A549 (cell line): ENCODE measurements around the gene GPRIN3. TPM values are rescaled to one million over a fixed set of nuclear protein-coding genes. Genes with fewer than 3 reads are reported as not detected.

ENCODE experiments used
- ATAC-seq, 2 experiments: fragments of 200-7000 bp in 1 of 2; fragments of >200 bp in 1 of 2; cut with Nextera tagmentation in 1 of 2; cut with Tn5 transposase in 1 of 2; 3 replicates each; pipeline versions ENCODE4 v1.8.0 to v1.9.1; 2018 to 2020; ENCODE audit warnings: mild to moderate bottlenecking in 1 of 2, moderate library complexity in 1 of 2
- CTCF ChIA-PET: fragments of 300-600 bp; sonication (Branson Sonifier 250); formaldehyde crosslinking; extraction: SDS; loops from one replicate; lab custom pipeline; 2021; ENCODE audit warnings: antibody characterized with exemption, inconsistent platforms; lab: Yijun Ruan, JAX
- POLR2A ChIA-PET: fragments of 350-600 bp; formaldehyde crosslinking; extraction: SDS; loops from one replicate; lab custom pipeline; 2021; ENCODE audit warnings: antibody characterized with exemption, inconsistent platforms; lab: Yijun Ruan, JAX
- DNase-seq, 2 experiments: peaks; one replicate each; pipeline versions ENCODE4 v3.0.0 to v3.0.0-alpha.2; 2011 to 2016; ENCODE audit warnings: low read depth in 1 of 2, low spot score in 1 of 2
- FAIRE-seq: peaks from 2 replicates; lab custom pipeline; 2011; peaks lifted over from hg19 to GRCh38; lab: Jason Lieb, UNC
- H3K27ac ChIP-seq, 2 experiments: fragments of >200 bp; sonication (Bioruptor Twin); formaldehyde crosslinking; 3 replicates each; pipeline ENCODE4 v1.5.1; 2016 to 2017
- H3K4me1 ChIP-seq: fragments of >200 bp; sonication (Bioruptor Twin); formaldehyde crosslinking; 3 replicates; pipeline ENCODE4 v1.6.1; 2016
- H3K4me2 ChIP-seq: fragments of >200 bp; sonication (Bioruptor Twin); formaldehyde crosslinking; 3 replicates; pipeline ENCODE4 v1.6.1; 2016
- H3K4me3 ChIP-seq: fragments of >200 bp; sonication (Bioruptor Twin); formaldehyde crosslinking; 3 replicates; pipeline ENCODE4 v1.5.1; 2016
- H3K9me3 ChIP-seq: fragments of >200 bp; sonication (Bioruptor Twin); formaldehyde crosslinking; 3 replicates; pipeline ENCODE4 v1.6.1; 2016
- BCL3 ChIP-seq: fragments of >200 bp; sonication (Bioruptor Twin); formaldehyde crosslinking; IDR thresholded peaks from 3 replicates; pipeline ENCODE4 v1.6.1; 2016
- CEBPB ChIP-seq, 2 experiments: fragments of >200 bp in 1 of 2; sonication (Bioruptor Twin) in 1 of 2; formaldehyde crosslinking in 1 of 2; IDR thresholded peaks; 2 replicates each; pipeline ENCODE4 v1.6.1; 2012 to 2016
- CHD4 ChIP-seq: fragments of 200-600 bp; sonication (generic); IDR thresholded peaks from 2 replicates; pipeline ENCODE4 v1.6.1; 2016; ENCODE audit warnings: antibody characterized with exemption, mild to moderate bottlenecking, borderline replicate concordance
- CTCF ChIP-seq: fragments of >200 bp; sonication (Bioruptor Twin); formaldehyde crosslinking; IDR thresholded peaks from 3 replicates; pipeline ENCODE4 v1.5.1; 2016
- EP300 ChIP-seq, 2 experiments: fragments of >200 bp; sonication (Bioruptor Twin); formaldehyde crosslinking; IDR thresholded peaks; 2 replicates in 1 of 2; 3 replicates in 1 of 2; pipeline ENCODE4 v1.6.1; 2016 to 2017
- FOSB ChIP-seq: fragments of 250-450 bp; sonication (Bioruptor Pico); IDR thresholded peaks from 2 replicates; pipeline ENCODE4 v1.5.0; 2020; ENCODE audit warnings: mild to moderate bottlenecking, moderate library complexity
- FOSL2 ChIP-seq, 2 experiments: fragments of 450-650 bp in 1 of 2; fragments of >200 bp in 1 of 2; sonication (Bioruptor Twin) in 1 of 2; formaldehyde crosslinking; IDR thresholded peaks; 2 replicates each; pipeline versions ENCODE4 v1.5.0 to v1.6.1; 2016 to 2020; ENCODE audit warnings: mild to moderate bottlenecking in 1 of 2, moderate library complexity in 1 of 2
- HOXB13 ChIP-seq: fragments of 250-450 bp; sonication (Bioruptor Pico); IDR thresholded peaks from 2 replicates; pipeline ENCODE4 v1.5.0; 2020; ENCODE audit warnings: low read depth, mild to moderate bottlenecking, moderate library complexity
- HOXB5 ChIP-seq: fragments of 250-450 bp; sonication (Bioruptor Pico); IDR thresholded peaks from 2 replicates; pipeline ENCODE4 v1.5.0; 2020; ENCODE audit warnings: mild to moderate bottlenecking, moderate library complexity
- JUN ChIP-seq, 2 experiments: fragments of >200 bp; sonication (Bioruptor Twin); formaldehyde crosslinking; IDR thresholded peaks; 2 replicates in 1 of 2; 3 replicates in 1 of 2; pipeline ENCODE4 v1.6.1; 2016 to 2017
- KDM1A ChIP-seq: fragments of 200-600 bp; sonication (generic); IDR thresholded peaks from 2 replicates; pipeline ENCODE4 v1.6.1; 2016; ENCODE audit warnings: low read depth, mild to moderate bottlenecking
- KDM5A ChIP-seq: fragments of 200-600 bp; sonication (generic); IDR thresholded peaks from 2 replicates; pipeline ENCODE4 v1.6.1; 2016; ENCODE audit warnings: antibody characterized with exemption, mild to moderate bottlenecking
- MAX ChIP-seq: IDR thresholded peaks from 2 replicates; pipeline ENCODE4 v1.6.1; 2012
- MAZ ChIP-seq: fragments of 150-350 bp; IDR thresholded peaks from 2 replicates; pipeline ENCODE4 v1.6.1; 2014; ENCODE audit warnings: antibody characterized with exemption, low read depth, low read length, borderline replicate concordance
- NR3C1 ChIP-seq: fragments of >200 bp; sonication (Bioruptor Twin); formaldehyde crosslinking; IDR thresholded peaks from 3 replicates; pipeline ENCODE4 v1.6.1; 2017
- PHF8 ChIP-seq: fragments of 200-600 bp; sonication (generic); IDR thresholded peaks from 2 replicates; pipeline ENCODE4 v1.6.1; 2016; ENCODE audit warnings: low read depth, mild to moderate bottlenecking, antibody characterized with exemption, moderate library complexity, borderline replicate concordance
- RFX5 ChIP-seq: fragments of 450-650 bp; IDR thresholded peaks from 2 replicates; pipeline ENCODE4 v1.7.1; 2014; ENCODE audit warnings: antibody characterized with exemption, mild to moderate bottlenecking, moderate library complexity
- RNF2 ChIP-seq: fragments of 200-600 bp; sonication (generic); IDR thresholded peaks from 2 replicates; pipeline ENCODE4 v1.6.1; 2016; ENCODE audit warnings: low read depth, mild to moderate bottlenecking, antibody characterized with exemption, moderate library complexity, borderline replicate concordance
- SREBF2 ChIP-seq: fragments of 450-650 bp; IDR thresholded peaks from 2 replicates; pipeline ENCODE4 v1.6.1; 2014; ENCODE audit warnings: mild to moderate bottlenecking, moderate library complexity
- WGBS: methylation state at CpG from one replicate; pipeline ENCODE4 v1.1.6; 2017; ENCODE audit errors: missing lambda C conversion rate; 5-methylcytosine and 5-hydroxymethylcytosine counted together
- polyA plus RNA-seq, 4 experiments: library from polyadenylated mRNA; depleted of rRNA in 3 of 4; stranded (reverse); fragments of >200 nt; fragmentation: RNase III in 1 of 4; extraction: RNeasy Plus Mini Kit Qiagen cat#74134 plus additional on column Dnase treatment in 1 of 4; gene quantifications; 2 replicates in 3 of 4; 3 replicates in 1 of 4; pipeline ENCODE4 v1.2.3, GENCODE V29; 2011 to 2017

Gene GPRIN3
- polyA plus RNA-seq, 2 of the 4 experiments (the other 2 are of a cell fraction), result 6.8 to 18.7 TPM

GRCh38 chr4:89308161-89308500 lies 531 bp upstream of the GPRIN3 start:
- H3K4me2 ChIP-seq, result peak overlapping the region; percentile 98
- DNase-seq (no peak), FAIRE-seq (no peak)
- POLR2A ChIA-PET, result interaction anchor here (0.6 kb wide), 1 partner anchor 451 kb away, joined by 3 read pairs; no protein-coding TSS in a partner anchor
- WGBS, result 42% methylated on average over 6 of the region's 6 CpGs
- H3K27ac ChIP-seq, result peak overlapping the region; percentile 78 to 93
- peaks cover 10% of the 10 kb centered on the region; the same call in 2 of the 3 replicates for H3K4me1 ChIP-seq
- no peak for TF ChIP-seq FOSL2 (IDR thresholded peaks at IDR 0.05)
- TF ChIP-seq FOSL2 (CRISPR knock-in tag; IDR thresholded peaks at IDR 0.05), result no peak
- peak; percentile 18; the same call in 1 of the 2 replicates for TF ChIP-seq MAX
- TF ChIP-seq, all 56 proteins: peak for 1
- CTCF ChIA-PET, result interaction anchor here (1.0 to 1.5 kb wide), 2 partner anchors 54 to 82 kb away, joined by 3 to 4 read pairs; no protein-coding TSS in a partner anchor
- Histone ChIP-seq H3K4me3 (peak overlapping the region; percentile 80), H3K9me3 (no peaks in the 10 kb centered on the region)
- ATAC-seq, result peak; percentile 52 to 64; a peak in 5 of 6 replicates

GRCh38 chr4:89307178-89307445 lies 488 bp downstream of the GPRIN3 start:
- WGBS, result 21% methylated on average over 6 of the region's 6 CpGs
- ChIA-PET CTCF (no interaction called here), POLR2A (no interaction called here)

GRCh38 chr4:89306486-89307177 lies 968 bp downstream of the GPRIN3 start:
- Histone ChIP-seq H3K27ac (peak overlapping the region; percentile 78 to 93), H3K4me2 (peak overlapping the region; percentile 98)
- FAIRE-seq, result no peak

More at GRCh38 chr4:89307178-89307445, 488 bp downstream of the GPRIN3 start:
- 0 out of 3 replicates have a peak, but pooled peaks have one; percentile 9 for TF ChIP-seq BCL3
- TF ChIP-seq FOSL2 (IDR thresholded peaks at IDR 0.05), result no peak
- no peak for TF ChIP-seq FOSL2 (CRISPR knock-in tag; IDR thresholded peaks at IDR 0.05)
- TF ChIP-seq FOSB (CRISPR knock-in tag), result no peak
- Histone ChIP-seq H3K4me2 (peak overlapping the region; percentile 98), H3K27ac (peak overlapping the region; percentile 78 to 93), H3K4me3 (peak overlapping the region; percentile 80), H3K9me3 (no peaks in the 10 kb centered on the region), H3K4me1 (peaks cover 18% of the 10 kb centered on the region)
- FAIRE-seq (no peak), ATAC-seq (no peak), DNase-seq (no peak)

GRCh38 chr4:89305712-89306437 lies 1.7 kb downstream of the GPRIN3 start:
- Histone ChIP-seq H3K4me3 (peak overlapping the region; percentile 80), H3K4me1 (peaks cover 30% of the 10 kb centered on the region), H3K27ac (peak overlapping the region; percentile 78 to 93), H3K4me2 (peak overlapping the region; percentile 98), H3K9me3 (no peaks in the 10 kb centered on the region)
- TF ChIP-seq NR3C1 (no peak), HOXB13 (CRISPR knock-in tag) (no peak), RNF2 (no peak), FOSB (CRISPR knock-in tag) (0 out of 2 replicates have a peak, but pooled peaks have one; percentile 12), FOSL2 (IDR thresholded peaks at IDR 0.05) (no peak), FOSL2 (CRISPR knock-in tag; IDR thresholded peaks at IDR 0.05) (peak; percentile 66), CEBPB (IDR thresholded peaks at IDR 0.05) (peak; percentile 38 to 66; a peak in 1 of 4 replicates), EP300 (IDR thresholded peaks at IDR 0.05) (no peak), JUN (IDR thresholded peaks at IDR 0.05) (0 out of 5 replicates have a peak, but pooled peaks of 1 of the 2 experiments have one; percentile 48)
- POLR2A ChIA-PET, result interaction anchor here (0.9 kb wide), 1 partner anchor 30 kb away, joined by 3 read pairs; no protein-coding TSS in a partner anchor
- FAIRE-seq (no peak), DNase-seq (peak in 1 of 2 experiments; percentile 71), ATAC-seq (peak in 1 of 2 experiments; percentile 52; a peak in 3 of 6 replicates)
- CTCF ChIA-PET, result interaction anchor here (0.9 kb wide), 1 partner anchor 51 kb away, joined by 3 read pairs; no protein-coding TSS in a partner anchor
- 12% methylated on average over 8 of the region's 8 CpGs for WGBS

More at GRCh38 chr4:89306486-89307177, 968 bp downstream of the GPRIN3 start:
- ChIA-PET POLR2A (no interaction called here), CTCF (no interaction called here)
- Histone ChIP-seq H3K9me3 (no peaks in the 10 kb centered on the region), H3K4me1 (peaks cover 22% of the 10 kb centered on the region), H3K4me3 (peak overlapping the region; percentile 80)
- 14% methylated on average over 11 of the region's 11 CpGs for WGBS
- no peak for TF ChIP-seq MAZ
- TF ChIP-seq HOXB5 (CRISPR knock-in tag), result no peak
- no peak for TF ChIP-seq CHD4
- no peak for TF ChIP-seq CTCF
- TF ChIP-seq KDM1A, result no peak
- no peak for TF ChIP-seq PHF8
- no peak for TF ChIP-seq RFX5
- TF ChIP-seq SREBF2, result no peak
- no peak for TF ChIP-seq KDM5A
- ATAC-seq (peak in 1 of 2 experiments; percentile 33; a peak in 3 of 6 replicates), DNase-seq (peak in 1 of 2 experiments; percentile 68)
